Measurements from ENCODE around the gene PPFIBP2.

The PPFIBP2 gene

GRCh38 chr11:7581021-7581590, 67.3 kb downstream of the PPFIBP2 start:
- DNase-seq, result no peak

- no peak for DNase-seq
These were observed 68.7 kb downstream of the PPFIBP2 start for GRCh38 chr11:7582338-7582985.

GRCh38 chr11:7583248-7583647, 69.4 kb downstream of the PPFIBP2 start:
- DNase-seq, result no peak

- DNase-seq, result no peak
These were observed 71.1 kb downstream of the PPFIBP2 start for GRCh38 chr11:7584910-7585309.

GRCh38 chr11:7585816-7586215, 72.0 kb downstream of the PPFIBP2 start:
- DNase-seq, result no peak

GRCh38 chr11:7586376-7586775, 72.6 kb downstream of the PPFIBP2 start:
- DNase-seq, result no peak

GRCh38 chr11:7587712-7588111, 73.9 kb downstream of the PPFIBP2 start:
- DNase-seq, result no peak

GRCh38 chr11:7589861-7590260, 76.1 kb downstream of the PPFIBP2 start:
- DNase-seq, result no peak

- DNase-seq, result no peak
These were observed 76.7 kb downstream of the PPFIBP2 start for GRCh38 chr11:7590529-7590928.

- DNase-seq, result no peak
These were observed 77.5 kb downstream of the PPFIBP2 start for GRCh38 chr11:7591107-7591894.

- no peak for DNase-seq
These were observed 78.2 kb downstream of the PPFIBP2 start for GRCh38 chr11:7591987-7592386.

- no peak for DNase-seq
These were observed 78.9 kb downstream of the PPFIBP2 start for GRCh38 chr11:7592711-7593110.

- DNase-seq, result no peak
These were observed 79.7 kb downstream of the PPFIBP2 start for GRCh38 chr11:7593481-7593880.

- no peak for DNase-seq
These were observed 81.4 kb downstream of the PPFIBP2 start for GRCh38 chr11:7595016-7595866.

- no peak for DNase-seq
These were observed 82.2 kb downstream of the PPFIBP2 start for GRCh38 chr11:7595951-7596350.

GRCh38 chr11:7596975-7597391, 83.2 kb downstream of the PPFIBP2 start:
- no peak for DNase-seq

GRCh38 chr11:7597620-7598019, 83.8 kb downstream of the PPFIBP2 start:
- no peak for DNase-seq

- no peak for DNase-seq
These were observed 85.4 kb downstream of the PPFIBP2 start for GRCh38 chr11:7599209-7599608.

- DNase-seq, result no peak
These were observed 86.5 kb downstream of the PPFIBP2 start for GRCh38 chr11:7600205-7600775.

GRCh38 chr11:7603031-7603781, 89.4 kb downstream of the PPFIBP2 start:
- no peak for DNase-seq

- no peak for DNase-seq
These were observed 90.6 kb downstream of the PPFIBP2 start for GRCh38 chr11:7604331-7604955.
